ENCODE results near the gene LRRC34.

The LRRC34 gene

DNA sequence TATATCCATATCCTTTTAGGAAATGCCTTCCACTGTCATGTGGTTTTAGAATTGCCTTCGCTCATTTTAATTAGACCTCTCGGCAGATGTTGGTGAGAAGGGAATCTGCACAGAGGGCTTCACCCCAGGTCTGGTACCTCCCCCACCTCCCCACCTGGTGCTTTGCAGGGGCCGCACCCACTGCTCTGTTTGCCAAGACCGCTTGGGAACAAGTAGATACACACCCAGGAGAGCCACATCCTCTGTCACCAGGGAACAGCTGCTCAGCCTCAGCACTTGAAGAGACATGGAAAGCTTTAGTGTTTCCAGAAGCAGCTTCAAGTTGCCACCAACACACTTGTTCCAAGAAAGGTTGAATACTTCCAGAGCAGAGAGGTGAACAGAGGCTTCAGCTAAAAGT is 35.2 kb upstream of the LRRC34 start:
- 83% methylated on average over 2 of the region's 4 CpGs for WGBS (ENCODE audit: insufficient coverage)
- CTCF ChIA-PET = interaction anchor here (1.1 kb wide), 1 partner anchor 8 kb away, joined by 3 read pairs; no protein-coding TSS in a partner anchor
- Histone ChIP-seq H3K4me1 (ENCODE audit: control extremely low read depth in 1 of 4, control insufficient read depth in 4 of 4, insufficient read depth in 4 of 4, low read length in 3 of 4) (peaks cover 0 to 3% (median 2%) of the 10 kb centered on the region in 4 experiments), H3K36me3 (ENCODE audit: control insufficient read depth in 4 of 4, insufficient read depth in 4 of 4, low read length in 3 of 4) (no peaks in the 10 kb centered on the region), H3K4me3 (ENCODE audit: control insufficient read depth in 1 of 7, extremely low read depth in 1 of 7, insufficient read depth in 4 of 7, low read depth in 2 of 7, low read length in 6 of 7) (no peak overlapping the region), H3K27ac (ENCODE audit: insufficient read depth in 1 of 2, low read depth in 1 of 2, low read length in 2 of 2, poor library complexity in 1 of 2, severe bottlenecking in 2 of 2) (no peak overlapping the region), H3K9me3 (ENCODE audit: control extremely low read depth in 1 of 5, control insufficient read depth in 4 of 5, insufficient read depth in 2 of 5, low read depth in 1 of 5, low read length in 4 of 5) (no peaks in the 10 kb centered on the region), H3K27me3 (replicated peaks in 2 of 5; ENCODE audit: control insufficient read depth in 4 of 5, insufficient read depth in 5 of 5, low read length in 4 of 5) (peaks cover 0 to 2% (median 0%) of the 10 kb centered on the region in 5 experiments)
- POLR2A ChIA-PET = no interaction called here
- DNase-seq = no peak

DNA sequence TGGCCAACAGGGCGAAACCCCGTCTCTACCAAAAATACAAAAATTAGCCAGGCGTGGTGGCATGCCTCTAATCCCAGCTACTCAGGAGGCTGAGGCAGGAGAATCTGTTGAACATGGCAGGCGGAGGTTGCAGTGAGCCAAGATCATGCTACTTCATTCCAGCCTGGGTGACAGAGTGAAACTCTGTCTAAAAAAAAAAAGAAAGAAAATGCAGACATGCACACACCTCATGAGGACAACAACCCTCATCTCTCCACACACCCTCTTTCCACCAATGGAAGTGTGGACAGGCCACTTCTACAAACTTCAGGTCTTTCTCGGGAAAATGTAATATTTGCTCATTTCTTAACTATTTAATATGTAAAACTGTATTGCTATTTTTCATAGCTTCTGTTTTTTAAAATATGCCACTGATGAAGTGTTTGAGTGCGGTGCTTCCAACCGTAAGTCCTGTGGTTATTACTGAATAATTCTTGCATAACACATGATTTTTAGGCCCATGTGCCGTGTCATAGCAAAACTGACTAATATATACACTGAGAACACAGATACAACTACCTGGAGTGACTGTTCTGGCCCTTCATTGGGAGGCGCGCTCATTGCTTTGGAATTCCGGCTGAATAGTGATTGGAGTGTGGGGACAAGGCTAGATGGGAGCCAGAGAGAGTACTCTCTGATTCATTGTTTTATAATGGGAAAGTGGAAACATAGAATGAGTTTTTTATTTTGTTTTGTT is 33.9 kb upstream of the LRRC34 start:
- peaks cover 0 to 3% (median 2%) of the 10 kb centered on the region in 4 experiments for H3K4me1 ChIP-seq (ENCODE audit: control extremely low read depth in 1 of 4, control insufficient read depth in 4 of 4, insufficient read depth in 4 of 4, low read length in 3 of 4)
- POLR2A ChIA-PET = no interaction called here

DNA sequence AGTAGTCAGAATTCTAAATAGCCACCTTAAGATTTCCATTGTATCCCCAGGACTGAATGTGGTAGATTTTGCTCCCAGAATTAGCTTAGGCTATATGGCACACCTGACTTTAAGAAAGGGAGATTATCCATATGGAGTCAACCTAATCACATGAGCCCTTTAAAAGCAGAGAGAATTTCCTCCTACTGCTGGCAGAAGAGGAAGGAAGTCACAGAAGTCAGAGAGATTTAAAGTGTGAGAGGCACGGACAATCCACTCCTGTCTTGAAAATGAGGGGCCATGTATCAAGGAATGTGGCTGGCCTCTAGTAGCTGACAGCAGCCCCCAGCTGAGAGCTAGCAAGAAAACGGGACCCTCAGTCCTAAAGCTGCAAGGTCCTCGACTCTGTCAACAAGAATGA is 30.3 kb upstream of the LRRC34 start:
- H3K4me1 ChIP-seq (ENCODE audit: control extremely low read depth in 1 of 4, control insufficient read depth in 4 of 4, insufficient read depth in 4 of 4, low read length in 3 of 4) = peaks cover 0 to 3% (median 2%) of the 10 kb centered on the region in 4 experiments
- H3K27me3 ChIP-seq (replicated peaks in 2 of 5; ENCODE audit: control insufficient read depth in 4 of 5, insufficient read depth in 5 of 5, low read length in 4 of 5) = no peaks in the 10 kb centered on the region
- WGBS (ENCODE audit: insufficient coverage) = 50% methylated on average over 3 of the region's 3 CpGs
- ChIA-PET CTCF (no interaction called here), POLR2A (no interaction called here)
- H3K4me3 ChIP-seq (ENCODE audit: control insufficient read depth in 1 of 7, extremely low read depth in 1 of 7, insufficient read depth in 4 of 7, low read depth in 2 of 7, low read length in 6 of 7) = no peak overlapping the region
- H3K27ac ChIP-seq (ENCODE audit: insufficient read depth in 1 of 2, low read depth in 1 of 2, low read length in 2 of 2, poor library complexity in 1 of 2, severe bottlenecking in 2 of 2) = no peak overlapping the region
- no peaks in the 10 kb centered on the region for H3K9me3 ChIP-seq (ENCODE audit: control extremely low read depth in 1 of 5, control insufficient read depth in 4 of 5, insufficient read depth in 2 of 5, low read depth in 1 of 5, low read length in 4 of 5)
- DNase-seq = peak in 1 of 3 donors; percentile 12
- H3K36me3 ChIP-seq (ENCODE audit: control insufficient read depth in 4 of 4, insufficient read depth in 4 of 4, low read length in 3 of 4) = no peaks in the 10 kb centered on the region

More for the DNA sequence above, 33.9 kb upstream of the LRRC34 start:
- WGBS (ENCODE audit: insufficient coverage) = 100% methylated on average over 6 of the region's 11 CpGs
- Histone ChIP-seq H3K27ac (ENCODE audit: insufficient read depth in 1 of 2, low read depth in 1 of 2, low read length in 2 of 2, poor library complexity in 1 of 2, severe bottlenecking in 2 of 2) (no peak overlapping the region), H3K27me3 (replicated peaks in 2 of 5; ENCODE audit: control insufficient read depth in 4 of 5, insufficient read depth in 5 of 5, low read length in 4 of 5) (no peaks in the 10 kb centered on the region), H3K36me3 (ENCODE audit: control insufficient read depth in 4 of 4, insufficient read depth in 4 of 4, low read length in 3 of 4) (no peaks in the 10 kb centered on the region), H3K4me3 (ENCODE audit: control insufficient read depth in 1 of 7, extremely low read depth in 1 of 7, insufficient read depth in 4 of 7, low read depth in 2 of 7, low read length in 6 of 7) (no peak overlapping the region), H3K9me3 (ENCODE audit: control extremely low read depth in 1 of 5, control insufficient read depth in 4 of 5, insufficient read depth in 2 of 5, low read depth in 1 of 5, low read length in 4 of 5) (no peaks in the 10 kb centered on the region)
- CTCF ChIA-PET = no interaction called here
- no peak for DNase-seq

DNA sequence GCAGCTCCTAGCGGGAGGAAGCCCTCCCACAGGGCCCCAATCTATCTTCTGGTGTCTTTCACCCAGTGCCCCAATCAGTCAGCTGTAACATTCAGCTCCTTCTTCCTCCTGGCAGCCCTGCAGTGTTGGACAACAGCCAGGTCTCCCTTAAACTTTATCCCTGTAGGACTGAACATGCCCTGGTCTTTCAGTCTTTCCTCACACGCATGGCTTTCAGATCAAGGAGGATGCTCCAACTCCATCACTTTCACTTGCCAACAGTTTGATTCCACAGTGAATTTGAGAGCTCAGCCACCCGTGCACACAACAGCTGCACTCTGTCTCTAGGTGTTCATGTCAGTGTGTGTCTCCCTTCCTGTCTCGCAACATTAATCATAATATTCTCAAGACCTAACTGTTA is 28.5 kb upstream of the LRRC34 start:
- no peaks in the 10 kb centered on the region for H3K9me3 ChIP-seq (ENCODE audit: control extremely low read depth in 1 of 5, control insufficient read depth in 4 of 5, insufficient read depth in 2 of 5, low read depth in 1 of 5, low read length in 4 of 5)
- H3K4me3 ChIP-seq (ENCODE audit: control insufficient read depth in 1 of 7, extremely low read depth in 1 of 7, insufficient read depth in 4 of 7, low read depth in 2 of 7, low read length in 6 of 7) = no peak overlapping the region
- DNase-seq = no peak
- H3K27ac ChIP-seq (ENCODE audit: insufficient read depth in 1 of 2, low read depth in 1 of 2, low read length in 2 of 2, poor library complexity in 1 of 2, severe bottlenecking in 2 of 2) = no peak overlapping the region
- ChIA-PET POLR2A (no interaction called here), CTCF (interaction anchor here (1.4 kb wide), 1 partner anchor 21 kb away, joined by 3 read pairs; no protein-coding TSS in a partner anchor)
- H3K4me1 ChIP-seq (ENCODE audit: control extremely low read depth in 1 of 4, control insufficient read depth in 4 of 4, insufficient read depth in 4 of 4, low read length in 3 of 4) = peaks cover 0 to 3% (median 2%) of the 10 kb centered on the region in 4 experiments
- no peaks in the 10 kb centered on the region for H3K36me3 ChIP-seq (ENCODE audit: control insufficient read depth in 4 of 4, insufficient read depth in 4 of 4, low read length in 3 of 4)
- no peaks in the 10 kb centered on the region for H3K27me3 ChIP-seq (replicated peaks in 2 of 5; ENCODE audit: control insufficient read depth in 4 of 5, insufficient read depth in 5 of 5, low read length in 4 of 5)
- WGBS (ENCODE audit: insufficient coverage) = 100% methylated on average over 2 of the region's 4 CpGs

DNA sequence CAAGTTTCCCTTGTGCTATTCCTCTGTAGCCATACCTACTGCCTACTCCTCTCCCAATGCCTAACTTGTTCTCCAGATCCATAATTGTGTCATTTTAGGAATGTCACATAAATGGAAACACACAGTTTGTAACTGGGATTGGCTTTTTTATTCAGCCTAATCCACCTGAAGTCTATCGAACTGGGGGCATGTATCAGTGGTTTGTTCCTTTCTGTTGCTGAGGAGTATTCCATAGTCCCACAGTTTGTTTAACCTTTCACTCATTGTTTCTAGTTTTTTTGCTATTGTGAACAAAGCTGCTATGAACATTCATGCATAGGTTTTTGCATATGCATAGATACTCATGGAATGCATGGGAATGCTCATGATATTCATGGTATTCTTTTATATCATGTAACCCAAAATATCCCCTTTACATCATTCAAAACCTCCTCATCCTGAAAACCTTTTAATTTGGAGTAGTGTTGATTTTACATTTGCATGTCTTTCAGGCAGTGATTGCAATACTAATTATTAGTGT is 25.9 kb upstream of the LRRC34 start:
- WGBS (ENCODE audit: insufficient coverage) = no CpG with 5 or more reads among the region's 1 CpG
- Histone ChIP-seq H3K4me3 (ENCODE audit: control insufficient read depth in 1 of 7, extremely low read depth in 1 of 7, insufficient read depth in 4 of 7, low read depth in 2 of 7, low read length in 6 of 7) (no peak overlapping the region), H3K9me3 (ENCODE audit: control extremely low read depth in 1 of 5, control insufficient read depth in 4 of 5, insufficient read depth in 2 of 5, low read depth in 1 of 5, low read length in 4 of 5) (no peaks in the 10 kb centered on the region), H3K27ac (ENCODE audit: insufficient read depth in 1 of 2, low read depth in 1 of 2, low read length in 2 of 2, poor library complexity in 1 of 2, severe bottlenecking in 2 of 2) (no peak overlapping the region), H3K4me1 (ENCODE audit: control extremely low read depth in 1 of 4, control insufficient read depth in 4 of 4, insufficient read depth in 4 of 4, low read length in 3 of 4) (peaks cover 0 to 3% (median 2%) of the 10 kb centered on the region in 4 experiments), H3K27me3 (replicated peaks in 2 of 5; ENCODE audit: control insufficient read depth in 4 of 5, insufficient read depth in 5 of 5, low read length in 4 of 5) (no peaks in the 10 kb centered on the region), H3K36me3 (ENCODE audit: control insufficient read depth in 4 of 4, insufficient read depth in 4 of 4, low read length in 3 of 4) (no peaks in the 10 kb centered on the region)
- DNase-seq = no peak
- POLR2A ChIA-PET = no interaction called here
- CTCF ChIA-PET = no interaction called here

DNA sequence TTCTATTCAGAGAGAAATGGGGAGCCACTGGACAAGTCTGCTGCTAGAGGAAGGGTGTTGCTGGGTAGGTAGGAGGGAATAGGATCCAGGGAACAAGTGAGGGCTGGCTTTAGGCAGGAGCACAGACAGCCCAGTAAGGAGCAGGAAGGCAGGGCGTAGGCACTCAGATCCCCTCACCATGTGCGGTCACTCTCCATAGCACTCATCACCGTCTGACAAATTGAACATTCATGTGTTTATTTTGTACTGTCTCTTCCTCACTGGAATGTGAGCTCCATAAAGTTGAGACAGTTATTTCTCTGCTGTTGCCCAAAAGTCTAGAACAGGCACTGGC is 24.2 kb upstream of the LRRC34 start:
- no peak overlapping the region for H3K4me3 ChIP-seq (ENCODE audit: control insufficient read depth in 1 of 7, extremely low read depth in 1 of 7, insufficient read depth in 4 of 7, low read depth in 2 of 7, low read length in 6 of 7)
- H3K27me3 ChIP-seq (replicated peaks in 2 of 5; ENCODE audit: control insufficient read depth in 4 of 5, insufficient read depth in 5 of 5, low read length in 4 of 5) = no peaks in the 10 kb centered on the region
- ChIA-PET POLR2A (no interaction called here), CTCF (no interaction called here)
- H3K4me1 ChIP-seq (ENCODE audit: control extremely low read depth in 1 of 4, control insufficient read depth in 4 of 4, insufficient read depth in 4 of 4, low read length in 3 of 4) = no peaks in the 10 kb centered on the region
- no peaks in the 10 kb centered on the region for H3K36me3 ChIP-seq (ENCODE audit: control insufficient read depth in 4 of 4, insufficient read depth in 4 of 4, low read length in 3 of 4)
- H3K27ac ChIP-seq (ENCODE audit: insufficient read depth in 1 of 2, low read depth in 1 of 2, low read length in 2 of 2, poor library complexity in 1 of 2, severe bottlenecking in 2 of 2) = no peak overlapping the region
- WGBS (ENCODE audit: insufficient coverage) = 100% methylated on average over 3 of the region's 3 CpGs
- no peaks in the 10 kb centered on the region for H3K9me3 ChIP-seq (ENCODE audit: control extremely low read depth in 1 of 5, control insufficient read depth in 4 of 5, insufficient read depth in 2 of 5, low read depth in 1 of 5, low read length in 4 of 5)
- no peak for DNase-seq

DNA sequence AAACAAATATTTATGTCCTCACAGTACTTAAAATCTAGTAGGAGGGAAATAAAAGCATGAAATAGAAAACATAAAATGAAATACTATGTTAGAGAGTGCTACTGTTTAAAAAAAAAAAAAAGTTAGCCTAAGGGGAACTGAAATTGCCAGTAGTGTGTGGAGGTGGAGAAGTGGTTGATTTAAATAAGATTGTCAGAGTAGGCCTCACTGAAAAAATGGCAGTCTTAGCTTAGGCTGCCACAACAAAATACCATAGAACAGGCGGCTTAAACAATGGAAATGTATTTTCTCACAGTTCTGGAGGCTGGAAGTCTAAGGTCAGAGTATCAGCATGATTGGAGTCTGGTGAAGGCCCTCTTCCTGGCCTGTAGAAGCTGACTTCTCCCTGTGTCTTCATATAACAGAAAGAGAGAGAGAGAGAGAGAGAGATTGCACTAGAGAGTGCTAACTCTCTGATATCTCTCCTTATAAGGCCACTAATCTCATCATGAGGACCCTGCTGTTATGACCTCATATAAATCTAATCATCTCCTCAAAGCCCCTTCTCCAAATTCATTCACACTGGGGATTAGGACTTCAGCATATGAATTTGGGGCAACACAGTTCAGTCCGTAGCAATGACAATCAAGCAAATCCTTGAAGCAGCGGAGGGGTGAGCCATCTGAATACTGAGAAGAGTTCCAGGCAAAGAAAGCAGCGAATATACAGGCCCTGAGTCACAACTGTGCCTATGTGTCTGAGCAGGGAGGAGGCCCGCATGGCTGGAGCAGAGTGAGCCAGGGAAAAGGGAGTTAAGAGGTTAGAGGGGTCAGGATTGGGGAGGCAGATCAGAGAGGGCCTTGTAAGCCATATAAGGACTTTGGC is 23.6 kb upstream of the LRRC34 start:
- 94% methylated on average over 4 of the region's 5 CpGs for WGBS (ENCODE audit: insufficient coverage)
- ChIA-PET CTCF (no interaction called here), POLR2A (no interaction called here)
- DNase-seq = no peak
- Histone ChIP-seq H3K36me3 (ENCODE audit: control insufficient read depth in 4 of 4, insufficient read depth in 4 of 4, low read length in 3 of 4) (no peaks in the 10 kb centered on the region), H3K9me3 (ENCODE audit: control extremely low read depth in 1 of 5, control insufficient read depth in 4 of 5, insufficient read depth in 2 of 5, low read depth in 1 of 5, low read length in 4 of 5) (no peaks in the 10 kb centered on the region), H3K4me3 (ENCODE audit: control insufficient read depth in 1 of 7, extremely low read depth in 1 of 7, insufficient read depth in 4 of 7, low read depth in 2 of 7, low read length in 6 of 7) (no peak overlapping the region), H3K27ac (ENCODE audit: insufficient read depth in 1 of 2, low read depth in 1 of 2, low read length in 2 of 2, poor library complexity in 1 of 2, severe bottlenecking in 2 of 2) (no peak overlapping the region), H3K27me3 (replicated peaks in 2 of 5; ENCODE audit: control insufficient read depth in 4 of 5, insufficient read depth in 5 of 5, low read length in 4 of 5) (no peaks in the 10 kb centered on the region), H3K4me1 (ENCODE audit: control extremely low read depth in 1 of 4, control insufficient read depth in 4 of 4, insufficient read depth in 4 of 4, low read length in 3 of 4) (no peaks in the 10 kb centered on the region)

All from common myeloid progenitor, CD34-positive (primary cell).